ENCODE data around the gene VWA3B.
A peak's percentile ranks its signal among the peaks of the same experiment; 100 is the strongest.

The VWA3B gene

DNA sequence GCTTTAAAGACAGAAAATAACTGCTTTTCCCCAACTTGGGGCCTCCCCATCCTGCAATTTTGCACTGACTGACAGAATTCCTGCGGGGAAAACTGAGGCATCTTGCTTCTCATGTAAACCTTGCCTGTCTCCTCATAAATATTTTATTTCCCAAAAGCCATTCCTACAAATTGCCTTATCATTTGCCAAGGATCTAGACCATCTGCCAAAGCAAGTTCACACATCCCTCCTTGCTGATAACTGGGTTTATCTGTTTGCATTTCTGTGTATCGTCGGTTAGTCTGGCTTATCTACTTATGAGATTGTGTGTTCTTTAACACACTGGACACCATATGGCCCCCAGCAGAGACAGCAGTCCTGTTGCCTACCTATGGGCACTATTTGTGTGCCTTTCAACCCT lies 256.3 kb downstream of the VWA3B start (continued):
- no peak for TF ChIP-seq POU6F1 (CRISPR knock-in tag; IDR thresholded peaks at IDR 0.05; ENCODE audit: borderline replicate concordance, low read depth)
- TF ChIP-seq OSR1 (CRISPR knock-in tag; IDR thresholded peaks at IDR 0.05): no peak
- no peak for TF ChIP-seq ARNTL (CRISPR knock-in tag; IDR thresholded peaks at IDR 0.05; ENCODE audit: borderline replicate concordance, low read depth)
- no peak for TF ChIP-seq ESRRG (CRISPR knock-in tag; IDR thresholded peaks at IDR 0.05)

DNA sequence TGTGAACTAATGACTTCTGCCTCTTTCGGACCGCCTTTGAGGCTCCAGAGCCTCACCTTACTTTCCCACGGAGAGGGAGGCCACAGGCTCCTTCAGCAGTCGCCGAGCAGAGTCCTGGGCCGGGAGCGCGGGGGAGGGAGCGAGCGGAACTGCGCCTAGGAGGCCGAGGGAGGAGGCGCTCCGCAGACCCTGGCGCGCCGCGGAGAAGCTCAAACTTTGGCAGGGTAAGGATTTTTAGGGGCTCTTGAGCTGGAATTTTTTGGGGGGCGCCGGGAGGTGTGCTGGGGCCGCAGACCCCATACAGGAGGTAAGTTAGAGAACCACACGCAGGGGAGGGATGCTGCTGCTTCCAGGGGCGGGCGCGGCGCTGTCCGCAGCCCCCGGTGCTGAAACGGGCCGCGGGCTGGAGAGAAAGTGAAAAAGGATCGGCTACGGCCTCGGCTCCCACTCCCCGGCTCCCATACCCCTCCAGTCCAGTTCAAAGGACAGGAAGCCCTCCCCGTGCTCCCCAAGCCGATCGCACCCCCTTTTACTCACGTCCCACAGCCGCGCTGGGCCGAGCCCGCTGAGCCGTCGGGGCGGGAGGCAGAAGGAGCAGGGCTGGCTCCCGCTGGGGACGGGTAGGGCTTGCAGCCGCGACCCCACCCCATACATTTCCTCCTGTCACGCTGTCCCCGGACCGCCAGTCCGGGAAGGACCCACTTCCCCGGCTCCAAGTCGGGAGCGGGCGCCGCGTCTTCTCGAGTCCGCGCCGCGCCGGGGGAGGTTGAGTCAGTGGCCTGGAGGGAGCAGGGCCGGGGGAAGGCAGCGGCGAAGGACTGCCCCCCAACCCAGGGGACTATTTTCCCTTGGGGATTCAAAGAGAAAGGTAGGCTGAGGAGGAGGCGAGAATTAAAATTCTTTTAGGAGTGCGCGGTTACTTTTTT lies 259.6 kb downstream of the VWA3B start, which contains the start of gene CNGA3:
TSS of gene CNGA3 (plus strand) at position 146 of the 926 bp plus-strand sequence. CDS start 23,520 bp downstream, outside the sequence.
- ATAC-seq: peak; percentile 69
- no peak for TF ChIP-seq GLIS3 (CRISPR knock-in tag; IDR thresholded peaks at IDR 0.05)
- no peak for TF ChIP-seq ESRRG (CRISPR knock-in tag; IDR thresholded peaks at IDR 0.05)

GRCh38 chr2:98347298-98348065 lies 260.5 kb downstream of the VWA3B start:
- ATAC-seq: no peak
- TF ChIP-seq GLIS3 (CRISPR knock-in tag; IDR thresholded peaks at IDR 0.05) (no peak), ZNF70 (CRISPR knock-in tag; IDR thresholded peaks at IDR 0.05) (no peak)

DNA sequence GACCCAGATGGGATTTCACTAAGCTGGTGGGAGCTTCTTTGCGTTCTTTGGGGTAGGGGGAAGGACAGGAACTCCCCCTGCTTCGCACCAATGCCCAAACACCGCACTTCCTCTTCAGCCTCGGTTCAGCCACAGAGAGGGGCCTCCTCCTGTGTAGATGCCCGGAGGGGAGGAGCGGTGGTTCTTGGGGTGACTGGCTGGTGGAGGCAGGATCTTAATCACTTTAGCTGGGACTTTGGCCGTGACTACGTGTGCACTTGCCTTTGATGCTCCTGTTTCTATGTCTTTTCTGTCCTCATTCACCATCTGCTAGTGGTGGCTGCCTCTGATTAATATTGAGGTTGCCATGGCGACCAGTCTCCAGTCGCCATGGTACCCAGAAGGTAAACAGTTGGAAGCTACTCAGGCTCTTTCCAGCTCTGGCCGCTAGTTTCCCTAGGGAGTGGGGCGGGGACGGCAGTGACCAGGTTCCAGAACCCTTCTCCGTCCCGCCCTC lies 261.1 kb downstream of the VWA3B start:
- TF ChIP-seq, protein P1, sequence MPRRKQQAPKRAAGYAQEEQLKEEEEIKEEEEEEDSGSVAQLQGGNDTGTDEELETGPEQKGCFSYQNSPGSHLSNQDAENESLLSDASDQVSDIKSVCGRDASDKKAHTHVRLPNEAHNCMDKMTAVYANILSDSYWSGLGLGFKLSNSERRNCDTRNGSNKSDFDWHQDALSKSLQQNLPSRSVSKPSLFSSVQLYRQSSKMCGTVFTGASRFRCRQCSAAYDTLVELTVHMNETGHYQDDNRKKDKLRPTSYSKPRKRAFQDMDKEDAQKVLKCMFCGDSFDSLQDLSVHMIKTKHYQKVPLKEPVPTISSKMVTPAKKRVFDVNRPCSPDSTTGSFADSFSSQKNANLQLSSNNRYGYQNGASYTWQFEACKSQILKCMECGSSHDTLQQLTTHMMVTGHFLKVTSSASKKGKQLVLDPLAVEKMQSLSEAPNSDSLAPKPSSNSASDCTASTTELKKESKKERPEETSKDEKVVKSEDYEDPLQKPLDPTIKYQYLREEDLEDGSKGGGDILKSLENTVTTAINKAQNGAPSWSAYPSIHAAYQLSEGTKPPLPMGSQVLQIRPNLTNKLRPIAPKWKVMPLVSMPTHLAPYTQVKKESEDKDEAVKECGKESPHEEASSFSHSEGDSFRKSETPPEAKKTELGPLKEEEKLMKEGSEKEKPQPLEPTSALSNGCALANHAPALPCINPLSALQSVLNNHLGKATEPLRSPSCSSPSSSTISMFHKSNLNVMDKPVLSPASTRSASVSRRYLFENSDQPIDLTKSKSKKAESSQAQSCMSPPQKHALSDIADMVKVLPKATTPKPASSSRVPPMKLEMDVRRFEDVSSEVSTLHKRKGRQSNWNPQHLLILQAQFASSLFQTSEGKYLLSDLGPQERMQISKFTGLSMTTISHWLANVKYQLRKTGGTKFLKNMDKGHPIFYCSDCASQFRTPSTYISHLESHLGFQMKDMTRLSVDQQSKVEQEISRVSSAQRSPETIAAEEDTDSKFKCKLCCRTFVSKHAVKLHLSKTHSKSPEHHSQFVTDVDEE (CRISPR knock-in tag; IDR thresholded peaks at IDR 0.05): no peak
- no peak for TF ChIP-seq SNAI2 (CRISPR knock-in tag; IDR thresholded peaks at IDR 0.05)
- TF ChIP-seq BACH2 (CRISPR knock-in tag; IDR thresholded peaks at IDR 0.05; ENCODE audit: borderline replicate concordance): no peak
- TF ChIP-seq ZNF70 (CRISPR knock-in tag; IDR thresholded peaks at IDR 0.05): no peak
- TF ChIP-seq, protein P2, sequence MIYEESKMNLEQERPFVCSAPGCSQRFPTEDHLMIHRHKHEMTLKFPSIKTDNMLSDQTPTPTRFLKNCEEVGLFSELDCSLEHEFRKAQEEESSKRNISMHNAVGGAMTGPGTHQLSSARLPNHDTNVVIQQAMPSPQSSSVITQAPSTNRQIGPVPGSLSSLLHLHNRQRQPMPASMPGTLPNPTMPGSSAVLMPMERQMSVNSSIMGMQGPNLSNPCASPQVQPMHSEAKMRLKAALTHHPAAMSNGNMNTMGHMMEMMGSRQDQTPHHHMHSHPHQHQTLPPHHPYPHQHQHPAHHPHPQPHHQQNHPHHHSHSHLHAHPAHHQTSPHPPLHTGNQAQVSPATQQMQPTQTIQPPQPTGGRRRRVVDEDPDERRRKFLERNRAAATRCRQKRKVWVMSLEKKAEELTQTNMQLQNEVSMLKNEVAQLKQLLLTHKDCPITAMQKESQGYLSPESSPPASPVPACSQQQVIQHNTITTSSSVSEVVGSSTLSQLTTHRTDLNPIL (CRISPR knock-in tag; IDR thresholded peaks at IDR 0.05; ENCODE audit: low read depth): no peak
- TF ChIP-seq POU6F1 (CRISPR knock-in tag; IDR thresholded peaks at IDR 0.05; ENCODE audit: borderline replicate concordance, low read depth): no peak
- TF ChIP-seq ZFP30 (CRISPR knock-in tag; IDR thresholded peaks at IDR 0.05): no peak
- no peak for TF ChIP-seq TCF4 (CRISPR knock-in tag; IDR thresholded peaks at IDR 0.05; ENCODE audit: borderline replicate concordance)
- TF ChIP-seq ZFP3 (CRISPR knock-in tag; IDR thresholded peaks at IDR 0.05): no peak
- no peak for TF ChIP-seq RARB (CRISPR knock-in tag; IDR thresholded peaks at IDR 0.05)
- TF ChIP-seq OSR1 (CRISPR knock-in tag; IDR thresholded peaks at IDR 0.05): no peak
- no peak for TF ChIP-seq ISL1 (CRISPR knock-in tag; IDR thresholded peaks at IDR 0.05)
- TF ChIP-seq ZC3H10 (CRISPR knock-in tag; IDR thresholded peaks at IDR 0.05): no peak
- ATAC-seq: no peak

DNA sequence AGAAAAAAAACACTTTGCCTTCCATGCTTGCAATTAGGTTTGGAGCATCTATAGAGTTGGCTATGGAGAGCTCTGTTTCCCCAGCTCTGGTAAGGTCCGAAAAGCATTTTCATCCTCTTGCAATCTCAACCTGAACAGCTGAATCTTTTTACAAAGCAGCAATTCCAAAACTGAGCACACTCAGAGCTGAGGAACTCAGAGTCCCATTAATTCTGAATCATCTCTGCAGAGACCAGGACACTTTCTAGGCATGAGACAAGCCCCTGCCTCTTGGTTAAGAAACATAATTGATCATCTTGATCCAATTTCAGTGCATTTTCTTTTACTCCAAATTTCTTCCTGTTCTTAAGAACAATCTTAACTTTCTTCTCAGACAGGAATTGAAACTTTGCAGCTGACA lies 263.4 kb downstream of the VWA3B start:
- ATAC-seq: no peak
- TF ChIP-seq SNAI2 (CRISPR knock-in tag; IDR thresholded peaks at IDR 0.05) (no peak), ZNF565 (CRISPR knock-in tag; conservative IDR thresholded peaks at IDR 0.05; ENCODE audit: low read depth) (no peak), BACH2 (CRISPR knock-in tag; IDR thresholded peaks at IDR 0.05; ENCODE audit: borderline replicate concordance) (no peak), CSRNP3 (CRISPR knock-in tag; IDR thresholded peaks at IDR 0.05) (no peak), ZC3H10 (CRISPR knock-in tag; IDR thresholded peaks at IDR 0.05) (no peak), GLIS3 (CRISPR knock-in tag; IDR thresholded peaks at IDR 0.05) (no peak), ISL1 (CRISPR knock-in tag; IDR thresholded peaks at IDR 0.05) (no peak), ZFP3 (CRISPR knock-in tag; IDR thresholded peaks at IDR 0.05) (no peak), ZNF70 (CRISPR knock-in tag; IDR thresholded peaks at IDR 0.05) (no peak), OSR1 (CRISPR knock-in tag; IDR thresholded peaks at IDR 0.05) (no peak), CSDC2 (CRISPR knock-in tag; IDR thresholded peaks at IDR 0.05) (no peak), ZFP30 (CRISPR knock-in tag; IDR thresholded peaks at IDR 0.05) (no peak), ZNF8 (CRISPR knock-in tag; IDR thresholded peaks at IDR 0.05) (no peak), ESRRG (CRISPR knock-in tag; IDR thresholded peaks at IDR 0.05) (no peak)
- TF ChIP-seq, protein P2 (CRISPR knock-in tag; IDR thresholded peaks at IDR 0.05; ENCODE audit: low read depth): no peak

Measured in SK-N-SH treated with all-trans-retinoic acid at 6 μM for 48 hours (cell line).